Measurements from ENCODE around the gene CHPF2.
A peak's percentile ranks its signal among the peaks of the same experiment; 100 is the strongest.

Gene CHPF2

GRCh38 chr7:151207315-151207714, 25.0 kb upstream of the CHPF2 start:
- Histone ChIP-seq H3K36me3 (ENCODE audit: control insufficient read depth in 1 of 2, insufficient read depth in 2 of 2, low read length in 2 of 2) (no peaks in the 10 kb centered on the region), H3K23ac (ENCODE audit: low read length) (no peak overlapping the region), H3K79me1 (ENCODE audit: low read length) (no peaks in the 10 kb centered on the region), H3K27ac (ENCODE audit: low read depth, low read length) (no peak overlapping the region), H3K18ac (ENCODE audit: low read length) (no peak overlapping the region), H2AFZ (ENCODE audit: insufficient read depth, low read length, poor library complexity) (no peak overlapping the region), H3K4me1 (ENCODE audit: control insufficient read depth in 1 of 2, insufficient read depth in 2 of 2, low read length in 2 of 2) (peaks cover 0 to 2% of the 10 kb centered on the region in 2 experiments), H2AK5ac (ENCODE audit: low read length) (no peak overlapping the region), H3K79me2 (ENCODE audit: control insufficient read depth, insufficient read depth, low read length, poor library complexity) (no peaks in the 10 kb centered on the region), H3K4ac (ENCODE audit: low read depth, low read length) (no peak overlapping the region), H4K12ac (ENCODE audit: low read depth, low read length) (no peak overlapping the region), H4K91ac (ENCODE audit: low read depth, low read length) (no peak overlapping the region), H2BK12ac (ENCODE audit: low read length) (no peak overlapping the region), H4K8ac (ENCODE audit: low read depth, low read length) (no peak overlapping the region), H2BK120ac (ENCODE audit: insufficient read depth, low read length, poor library complexity) (no peak overlapping the region), H3K9ac (ENCODE audit: low read length) (no peak overlapping the region), H3K14ac (ENCODE audit: low read length) (no peak overlapping the region), H2BK5ac (ENCODE audit: low read depth, low read length, poor library complexity) (no peak overlapping the region), H3K4me3 (ENCODE audit: low read depth, low read length) (no peak overlapping the region), H3K27me3 (ENCODE audit: insufficient read depth, low read length) (no peaks in the 10 kb centered on the region), H3K4me2 (ENCODE audit: low read length) (no peak overlapping the region), H3K9me3 (ENCODE audit: insufficient read depth, low read depth, low read length) (peaks cover 2% of the 10 kb centered on the region)
- no CpG with 5 or more reads among the region's 9 CpGs for WGBS (ENCODE audit: extremely low coverage, insufficient coverage, insufficient read length)
- DNase-seq = no peak

- no peaks in the 10 kb centered on the region for H3K79me2 ChIP-seq (ENCODE audit: control insufficient read depth, insufficient read depth, low read length, poor library complexity)
- H3K9ac ChIP-seq (ENCODE audit: low read length) = no peak overlapping the region
- H2AFZ ChIP-seq (ENCODE audit: insufficient read depth, low read length, poor library complexity) = no peak overlapping the region
- no peak overlapping the region for H2BK5ac ChIP-seq (ENCODE audit: low read depth, low read length, poor library complexity)
- WGBS (ENCODE audit: extremely low coverage, insufficient coverage, insufficient read length) = no CpG with 5 or more reads among the region's 12 CpGs
- H3K23ac ChIP-seq (ENCODE audit: low read length) = no peak overlapping the region
- no peak overlapping the region for H3K4me2 ChIP-seq (ENCODE audit: low read length)
- H3K36me3 ChIP-seq (ENCODE audit: control insufficient read depth in 1 of 2, insufficient read depth in 2 of 2, low read length in 2 of 2) = no peaks in the 10 kb centered on the region
- no peak for DNase-seq
- H4K8ac ChIP-seq (ENCODE audit: low read depth, low read length) = no peak overlapping the region
- no peak overlapping the region for H3K18ac ChIP-seq (ENCODE audit: low read length)
- no peak overlapping the region for H3K14ac ChIP-seq (ENCODE audit: low read length)
- H3K79me1 ChIP-seq (ENCODE audit: low read length) = no peaks in the 10 kb centered on the region
- no peak overlapping the region for H2BK120ac ChIP-seq (ENCODE audit: insufficient read depth, low read length, poor library complexity)
- peaks cover 2% of the 10 kb centered on the region for H3K9me3 ChIP-seq (ENCODE audit: insufficient read depth, low read depth, low read length)
- no peak overlapping the region for H3K4ac ChIP-seq (ENCODE audit: low read depth, low read length)
- peak overlapping the region; percentile 32 for H3K4me3 ChIP-seq (ENCODE audit: low read depth, low read length)
- peaks cover under 1 to 5% of the 10 kb centered on the region in 2 experiments for H3K4me1 ChIP-seq (ENCODE audit: control insufficient read depth in 1 of 2, insufficient read depth in 2 of 2, low read length in 2 of 2)
- H4K12ac ChIP-seq (ENCODE audit: low read depth, low read length) = no peak overlapping the region
- no peak overlapping the region for H2BK12ac ChIP-seq (ENCODE audit: low read length)
- H4K91ac ChIP-seq (ENCODE audit: low read depth, low read length) = no peak overlapping the region
- no peak overlapping the region for H3K27ac ChIP-seq (ENCODE audit: low read depth, low read length)
- no peaks in the 10 kb centered on the region for H3K27me3 ChIP-seq (ENCODE audit: insufficient read depth, low read length)
- H2AK5ac ChIP-seq (ENCODE audit: low read length) = no peak overlapping the region
Measured at GRCh38 chr7:151207804-151208203, 24.5 kb upstream of the CHPF2 start.

GRCh38 chr7:151208253-151208862, 23.9 kb upstream of the CHPF2 start:
- no peak overlapping the region for H4K8ac ChIP-seq (ENCODE audit: low read depth, low read length)
- H3K4ac ChIP-seq (ENCODE audit: low read depth, low read length) = no peak overlapping the region
- H3K36me3 ChIP-seq (ENCODE audit: control insufficient read depth in 1 of 2, insufficient read depth in 2 of 2, low read length in 2 of 2) = peaks cover 0 to 5% of the 10 kb centered on the region in 2 experiments
- H4K91ac ChIP-seq (ENCODE audit: low read depth, low read length) = no peak overlapping the region
- no peak overlapping the region for H3K4me2 ChIP-seq (ENCODE audit: low read length)
- no peak overlapping the region for H3K18ac ChIP-seq (ENCODE audit: low read length)
- DNase-seq = no peak
- H3K27ac ChIP-seq (ENCODE audit: low read depth, low read length) = no peak overlapping the region
- H3K9me3 ChIP-seq (ENCODE audit: insufficient read depth, low read depth, low read length) = peaks cover 2% of the 10 kb centered on the region
- no CpG with 5 or more reads among the region's 9 CpGs for WGBS (ENCODE audit: extremely low coverage, insufficient coverage, insufficient read length)
- H3K23ac ChIP-seq (ENCODE audit: low read length) = no peak overlapping the region
- no peak overlapping the region for H2AK5ac ChIP-seq (ENCODE audit: low read length)
- no peak overlapping the region for H2BK120ac ChIP-seq (ENCODE audit: insufficient read depth, low read length, poor library complexity)
- H3K27me3 ChIP-seq (ENCODE audit: insufficient read depth, low read length) = no peaks in the 10 kb centered on the region
- no peak overlapping the region for H4K12ac ChIP-seq (ENCODE audit: low read depth, low read length)
- no peak overlapping the region for H3K4me3 ChIP-seq (ENCODE audit: low read depth, low read length)
- no peak overlapping the region for H3K9ac ChIP-seq (ENCODE audit: low read length)
- H2AFZ ChIP-seq (ENCODE audit: insufficient read depth, low read length, poor library complexity) = no peak overlapping the region
- H2BK5ac ChIP-seq (ENCODE audit: low read depth, low read length, poor library complexity) = no peak overlapping the region
- no peak overlapping the region for H3K14ac ChIP-seq (ENCODE audit: low read length)
- no peaks in the 10 kb centered on the region for H3K79me1 ChIP-seq (ENCODE audit: low read length)
- H2BK12ac ChIP-seq (ENCODE audit: low read length) = no peak overlapping the region
- H3K4me1 ChIP-seq (ENCODE audit: control insufficient read depth in 1 of 2, insufficient read depth in 2 of 2, low read length in 2 of 2) = peaks cover 6 to 7% of the 10 kb centered on the region in 2 experiments
- H3K79me2 ChIP-seq (ENCODE audit: control insufficient read depth, insufficient read depth, low read length, poor library complexity) = no peaks in the 10 kb centered on the region

- Histone ChIP-seq H4K8ac (ENCODE audit: low read depth, low read length) (no peak overlapping the region), H2BK120ac (ENCODE audit: insufficient read depth, low read length, poor library complexity) (no peak overlapping the region), H4K12ac (ENCODE audit: low read depth, low read length) (no peak overlapping the region), H3K23ac (ENCODE audit: low read length) (no peak overlapping the region), H3K27ac (ENCODE audit: low read depth, low read length) (no peak overlapping the region), H3K79me1 (ENCODE audit: low read length) (no peaks in the 10 kb centered on the region), H2AFZ (ENCODE audit: insufficient read depth, low read length, poor library complexity) (no peak overlapping the region), H2AK5ac (ENCODE audit: low read length) (no peak overlapping the region), H3K27me3 (ENCODE audit: insufficient read depth, low read length) (no peaks in the 10 kb centered on the region), H3K4ac (ENCODE audit: low read depth, low read length) (no peak overlapping the region), H3K9ac (ENCODE audit: low read length) (no peak overlapping the region), H4K91ac (ENCODE audit: low read depth, low read length) (no peak overlapping the region), H2BK5ac (ENCODE audit: low read depth, low read length, poor library complexity) (no peak overlapping the region), H3K79me2 (ENCODE audit: control insufficient read depth, insufficient read depth, low read length, poor library complexity) (no peaks in the 10 kb centered on the region), H3K18ac (ENCODE audit: low read length) (no peak overlapping the region), H2BK12ac (ENCODE audit: low read length) (no peak overlapping the region), H3K4me1 (ENCODE audit: control insufficient read depth in 1 of 2, insufficient read depth in 2 of 2, low read length in 2 of 2) (peaks cover 6 to 7% of the 10 kb centered on the region in 2 experiments), H3K4me2 (ENCODE audit: low read length) (no peak overlapping the region), H3K14ac (ENCODE audit: low read length) (no peak overlapping the region), H3K4me3 (ENCODE audit: low read depth, low read length) (no peak overlapping the region), H3K36me3 (ENCODE audit: control insufficient read depth in 1 of 2, insufficient read depth in 2 of 2, low read length in 2 of 2) (peaks cover 8 to 15% of the 10 kb centered on the region in 2 experiments), H3K9me3 (ENCODE audit: insufficient read depth, low read depth, low read length) (no peaks in the 10 kb centered on the region)
- no peak for DNase-seq
- WGBS (ENCODE audit: extremely low coverage, insufficient coverage, insufficient read length) = no CpG with 5 or more reads among the region's 6 CpGs
Measured at GRCh38 chr7:151209588-151209987, 22.7 kb upstream of the CHPF2 start.

All from trophoblast cell (in vitro differentiated cells and primary cell).